Epithelial cell of umbilical artery (primary cell): ENCODE results near the gene ECI1. TPM values are rescaled to one million over a fixed set of nuclear protein-coding genes. Genes with fewer than 3 reads are reported as not detected.

Experiments
- total RNA-seq: library from RNA; depleted of rRNA; stranded (reverse); fragments of >200 nt; gene quantifications from 2 replicates; pipeline ENCODE4 v1.2.3, GENCODE V29; 2014

Gene ECI1, protein sequence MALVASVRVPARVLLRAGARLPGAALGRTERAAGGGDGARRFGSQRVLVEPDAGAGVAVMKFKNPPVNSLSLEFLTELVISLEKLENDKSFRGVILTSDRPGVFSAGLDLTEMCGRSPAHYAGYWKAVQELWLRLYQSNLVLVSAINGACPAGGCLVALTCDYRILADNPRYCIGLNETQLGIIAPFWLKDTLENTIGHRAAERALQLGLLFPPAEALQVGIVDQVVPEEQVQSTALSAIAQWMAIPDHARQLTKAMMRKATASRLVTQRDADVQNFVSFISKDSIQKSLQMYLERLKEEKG
- total RNA-seq, result 33.8 and 45.7 TPM in 2 replicates

DNA sequence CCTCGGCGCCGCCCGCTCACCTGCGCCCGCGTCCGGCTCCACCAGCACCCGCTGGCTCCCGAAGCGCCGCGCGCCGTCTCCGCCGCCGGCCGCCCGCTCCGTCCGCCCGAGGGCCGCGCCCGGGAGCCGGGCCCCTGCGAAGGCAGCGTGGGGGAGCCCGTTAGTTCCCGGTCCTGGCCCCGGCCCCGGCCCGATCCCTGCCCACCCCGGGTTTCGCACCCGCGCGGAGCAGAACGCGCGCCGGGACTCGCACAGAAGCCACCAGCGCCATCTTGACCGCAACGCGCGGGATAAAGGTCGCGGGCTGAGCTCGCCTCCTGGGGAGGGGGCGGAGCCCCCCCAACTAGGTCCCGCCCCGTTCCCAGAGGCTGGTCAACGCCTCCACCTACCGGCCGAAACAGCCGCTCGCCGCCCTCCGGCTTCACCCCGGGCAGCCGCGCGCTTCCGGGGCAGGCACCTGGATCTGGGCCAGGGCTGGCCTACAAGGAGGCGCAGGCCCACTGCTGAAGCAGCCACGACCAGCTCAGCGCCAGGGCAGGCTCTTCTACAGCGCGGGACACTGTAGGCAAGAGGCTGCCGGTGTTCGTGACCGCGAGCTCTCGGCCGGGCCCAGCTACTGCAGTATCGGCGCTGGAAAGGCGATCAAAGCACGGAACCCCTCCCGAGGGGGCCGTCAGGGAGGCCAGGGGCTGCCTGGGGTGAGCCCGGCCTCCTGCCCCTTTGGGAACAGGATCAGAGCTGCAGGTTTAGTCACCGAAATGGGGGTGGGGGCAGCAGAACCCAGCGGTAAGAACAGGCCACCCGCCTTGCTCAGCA lies at the start of gene ECI1:
Gene ECI1, minus strand, starts transcription at position 292 of the 816 bp plus-strand sequence. Its CDS starts 21 bp downstream, at position 271.

DNA sequence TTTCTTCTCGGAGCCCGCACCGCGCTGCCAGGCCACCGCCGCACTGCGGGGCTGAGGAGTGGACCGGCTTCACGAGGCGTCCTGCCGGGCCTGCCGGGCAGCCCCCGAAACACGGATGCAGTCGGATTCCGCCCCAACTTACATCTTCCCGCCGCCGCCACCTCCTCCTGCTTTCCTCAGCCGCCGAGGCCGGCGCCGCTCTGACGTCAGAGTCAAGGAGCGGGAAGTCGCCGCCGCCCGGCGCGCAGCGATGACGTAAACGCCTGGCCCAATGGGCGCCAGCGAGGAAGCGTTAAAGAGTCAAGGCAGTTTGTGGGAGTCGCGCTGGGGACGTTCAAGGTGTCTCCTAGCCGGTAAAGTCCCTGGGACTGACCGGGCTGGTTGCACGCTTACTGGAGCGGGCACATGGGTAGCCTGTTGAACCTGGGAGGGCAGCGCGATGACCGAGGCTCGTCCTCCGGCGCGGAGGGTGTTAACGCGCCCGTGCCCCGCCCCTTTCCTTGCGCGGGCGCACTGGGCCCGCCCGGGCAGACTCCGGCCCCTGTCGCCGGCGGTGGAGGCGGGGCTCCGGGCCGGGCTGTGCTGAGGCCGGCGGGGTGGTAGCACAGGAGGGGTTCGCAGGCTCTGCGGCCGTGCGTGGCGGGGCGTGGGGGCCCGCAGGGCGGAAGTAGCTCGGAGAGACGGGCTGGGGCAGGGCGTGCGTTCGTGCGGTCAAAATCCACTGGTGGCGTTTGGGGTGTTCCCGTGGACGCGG lies 16.7 kb upstream of the ECI1 start, which contains the start of gene RNPS1:
Gene RNPS1, minus strand, starts transcription at position 214 of the 754 bp plus-strand sequence. CDS start 3,483 bp downstream, outside the sequence.

DNA sequence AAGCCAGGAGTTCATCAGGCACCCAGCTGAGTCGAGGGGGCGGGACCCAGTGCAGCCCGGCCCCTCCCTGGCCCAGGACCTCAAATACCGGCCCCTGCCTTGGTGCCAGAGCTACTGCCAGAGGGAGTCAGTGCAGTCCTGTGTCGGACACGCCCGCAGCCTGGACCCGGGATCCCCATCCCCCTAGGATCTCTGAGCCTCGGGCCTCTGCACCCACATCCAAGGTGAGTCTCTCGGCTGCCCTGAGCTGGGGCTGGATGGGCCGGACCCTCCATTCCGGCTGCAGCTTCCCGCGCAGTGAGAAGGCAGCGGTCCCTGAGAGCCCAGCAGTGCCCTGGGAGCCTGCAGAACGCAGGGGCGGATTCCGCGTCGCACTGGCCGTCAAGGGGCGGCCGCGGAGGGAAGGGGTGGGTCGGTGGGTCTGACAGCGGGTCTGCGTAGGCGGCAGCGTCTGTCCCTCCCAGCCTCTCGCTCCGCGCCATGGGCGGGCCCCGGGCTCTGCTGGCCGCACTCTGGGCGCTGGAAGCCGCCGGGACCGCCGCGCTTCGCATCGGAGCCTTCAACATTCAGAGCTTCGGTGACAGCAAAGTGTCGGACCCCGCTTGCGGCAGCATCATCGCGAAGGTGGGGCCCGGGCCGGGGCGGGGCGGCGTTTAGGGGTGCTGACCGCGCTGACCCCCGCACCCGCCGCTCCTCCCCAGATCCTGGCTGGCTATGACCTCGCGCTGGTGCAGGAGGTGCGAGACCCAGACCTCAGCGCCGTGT lies 14.9 kb downstream of the ECI1 start, which contains the start of gene DNASE1L2:
Gene DNASE1L2, plus strand, starts transcription at position 108 of the 765 bp plus-strand sequence. Its CDS starts 373 bp downstream, at position 481.

DNA sequence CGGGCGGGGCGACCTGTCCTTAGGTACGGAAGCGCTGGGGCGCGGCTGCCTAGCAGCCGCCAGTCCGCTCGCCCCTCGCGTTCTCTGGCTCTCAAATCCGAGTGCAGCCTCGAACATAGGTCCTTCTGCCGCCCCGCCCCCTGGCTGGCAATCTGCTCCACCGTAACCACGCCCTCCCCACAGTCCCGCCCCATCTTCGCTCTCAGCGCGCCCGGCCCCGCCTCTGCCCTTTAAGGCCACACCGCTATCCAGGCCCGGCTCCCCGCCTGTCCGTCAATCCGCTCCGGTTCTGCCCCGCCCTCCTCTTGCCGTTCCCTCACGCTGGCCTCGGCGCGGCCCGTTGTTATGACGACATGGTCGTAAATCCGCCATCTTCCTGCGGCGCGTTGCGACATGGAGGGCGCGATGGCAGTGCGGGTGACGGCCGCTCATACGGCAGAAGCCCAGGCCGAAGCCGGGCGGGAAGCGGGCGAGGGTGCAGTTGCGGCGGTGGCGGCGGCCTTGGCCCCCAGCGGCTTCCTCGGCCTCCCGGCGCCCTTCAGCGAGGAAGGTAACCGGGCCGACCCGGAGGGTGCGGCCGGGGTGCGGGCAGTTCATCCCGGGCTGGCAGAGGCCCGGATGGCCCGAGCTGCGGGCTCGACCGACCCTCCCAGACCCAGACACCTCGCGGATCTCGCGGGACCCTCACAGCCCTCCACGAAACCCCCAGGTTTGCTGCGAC lies 28.0 kb downstream of the ECI1 start, which contains the start of gene E4F1:
Gene E4F1, plus strand, starts transcription at position 371 of the 721 bp plus-strand sequence. Its CDS starts 23 bp downstream, at position 394.

DNA sequence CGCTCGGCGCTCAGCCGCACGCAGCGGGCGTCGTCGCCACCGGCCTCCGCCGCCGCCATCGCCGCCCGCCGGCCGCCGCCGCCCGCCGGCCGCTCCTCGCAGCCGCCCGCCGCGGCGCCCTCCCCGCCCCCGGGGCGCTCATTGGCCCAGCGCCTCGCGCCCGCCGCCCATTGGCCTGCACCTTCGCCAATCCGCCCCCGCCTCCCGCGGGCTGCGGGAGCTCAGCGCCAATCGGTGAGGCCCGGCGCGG lies 36.7 kb downstream of the ECI1 start, which contains the start of gene PGP:
Gene PGP, minus strand, starts transcription at position 122 of the 250 bp plus-strand sequence. Its CDS starts 63 bp downstream, at position 59.

DNA sequence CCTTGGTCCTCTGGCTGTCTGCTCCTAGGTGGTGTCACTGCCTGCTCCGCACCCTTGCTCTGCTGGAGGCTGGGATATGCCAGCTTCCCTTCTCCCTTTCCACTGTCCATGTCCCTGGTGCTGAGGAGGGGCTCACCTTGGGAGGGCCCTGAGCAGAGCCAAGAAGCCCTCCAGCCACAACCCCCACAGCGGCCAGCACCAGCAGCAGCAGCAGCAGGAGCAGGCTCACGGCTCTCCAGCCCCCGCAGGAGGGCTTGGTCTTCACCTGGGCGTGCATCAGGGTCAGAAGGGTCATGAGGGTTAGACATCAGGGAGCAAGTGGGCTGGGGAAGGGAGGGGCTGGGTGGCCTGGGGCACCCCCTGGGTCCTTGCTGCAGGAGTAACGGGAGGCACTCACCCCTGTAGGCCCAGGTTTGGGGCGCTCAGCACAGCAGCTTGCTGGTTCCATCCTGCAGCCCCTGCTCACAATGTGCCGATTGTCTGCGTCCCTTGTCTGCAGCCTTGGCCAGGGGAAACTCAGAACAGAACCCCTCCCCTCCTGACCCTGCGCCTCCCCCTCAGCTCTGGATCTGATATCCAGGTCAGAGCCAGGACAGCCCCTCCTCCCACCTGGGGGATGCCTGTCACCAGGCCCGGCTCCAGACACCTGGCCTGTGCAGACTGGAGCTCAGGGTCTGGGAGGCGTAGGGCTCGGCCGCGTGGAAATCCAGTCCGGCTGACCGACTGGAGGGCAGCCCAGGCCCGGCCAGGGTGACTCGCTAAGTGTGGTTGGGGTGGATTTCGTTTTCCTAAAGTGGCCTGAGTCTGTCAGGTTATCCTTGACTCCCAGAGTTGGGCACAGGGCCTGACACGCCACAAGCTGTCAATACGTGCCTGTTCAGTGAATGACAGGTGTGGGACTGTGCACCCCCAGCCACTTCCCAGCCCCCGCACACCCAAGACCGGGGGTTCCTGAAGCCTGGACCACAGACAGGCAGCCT lies 40.7 kb downstream of the ECI1 start, which contains the start of gene BRICD5:
Gene BRICD5, minus strand, starts transcription at position 478 of the 980 bp plus-strand sequence. Its CDS starts 30 bp downstream, at position 448.

DNA sequence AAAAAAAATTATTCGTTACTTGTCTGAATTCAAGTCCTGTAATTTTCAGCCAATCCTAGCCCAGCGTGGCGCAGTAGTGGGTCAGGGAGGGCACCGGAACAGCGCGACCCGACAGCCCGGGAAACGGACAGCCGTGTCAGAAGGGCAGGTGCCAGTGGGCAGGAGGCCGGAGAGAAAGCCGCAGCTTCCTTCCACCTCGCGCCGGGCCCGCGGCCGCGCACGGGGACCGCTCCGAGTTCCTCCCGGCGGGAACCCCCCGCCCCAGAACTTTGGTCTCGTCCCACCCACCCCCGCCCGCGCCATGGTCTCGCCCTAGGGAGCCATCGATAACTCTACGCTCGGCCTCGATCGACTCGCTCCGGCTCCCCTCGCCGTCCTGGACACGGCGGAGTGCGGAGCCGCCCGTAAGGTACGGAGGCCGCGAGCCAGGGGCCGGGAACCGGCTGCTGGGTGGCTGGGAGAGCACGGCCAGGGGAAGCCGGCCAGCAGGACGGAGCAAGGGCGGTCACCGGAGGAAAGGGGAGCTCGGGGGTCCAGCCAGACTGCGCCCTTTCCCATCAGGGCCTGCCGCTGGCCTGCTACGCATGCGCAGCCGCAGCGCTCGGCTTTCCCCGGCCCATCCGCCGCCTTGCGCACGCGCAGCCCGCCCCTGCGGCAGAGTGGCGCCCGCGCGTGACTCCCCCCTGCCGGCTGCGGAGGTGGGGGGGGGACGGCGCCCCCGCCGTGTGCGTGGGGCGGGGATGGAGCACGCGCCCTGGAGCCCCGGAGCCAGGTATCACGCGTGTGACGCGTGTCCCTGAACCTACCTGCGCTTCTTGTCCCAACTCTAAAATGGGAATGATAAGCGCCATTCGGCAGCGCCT lies 46.1 kb downstream of the ECI1 start, which contains the start of gene MLST8:
Gene MLST8, plus strand, starts transcription at position 351 of the 863 bp plus-strand sequence. CDS start 632 bp downstream, outside the sequence.

DNA sequence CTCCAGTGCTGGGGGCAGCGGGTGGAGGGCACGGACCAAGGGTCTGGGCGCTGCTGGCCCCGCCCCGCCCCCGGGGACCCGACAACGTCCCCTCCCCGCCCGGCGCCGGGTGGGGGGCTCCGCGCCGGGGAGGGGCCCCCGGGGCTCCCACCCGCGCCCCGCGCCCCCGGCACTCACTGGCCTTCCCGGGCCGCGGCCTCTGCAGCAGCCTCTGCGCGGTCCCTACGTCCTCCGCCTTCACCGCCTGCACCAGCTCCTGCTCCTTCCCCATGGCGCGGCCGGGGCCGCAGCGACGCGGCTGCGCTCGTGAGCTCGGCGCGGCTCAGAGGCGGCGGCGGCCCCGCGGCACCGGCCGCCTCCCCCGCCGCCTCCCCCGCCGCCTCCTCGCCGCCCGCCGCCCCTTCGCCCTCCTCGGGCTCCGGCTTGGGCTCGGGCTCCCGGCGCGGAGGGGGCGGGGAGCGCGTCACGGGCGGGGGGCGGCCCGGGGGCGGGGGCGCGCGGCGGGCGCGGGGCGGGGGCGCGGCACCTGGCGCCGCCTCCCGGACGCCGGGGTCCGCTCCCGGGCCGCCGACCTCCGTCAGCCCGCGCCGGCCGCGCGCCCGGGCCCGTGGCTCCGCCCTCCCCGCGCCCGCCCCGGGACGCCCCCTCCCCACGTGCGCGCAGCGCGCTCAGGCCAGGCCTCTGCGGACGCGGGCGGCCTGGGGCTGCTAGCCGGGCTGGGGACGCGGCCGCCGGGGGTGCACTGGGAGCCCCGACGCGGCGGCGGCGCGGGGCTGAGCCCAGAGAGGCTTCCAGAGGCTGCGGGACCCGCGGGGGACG lies 55.0 kb downstream of the ECI1 start, which contains the start of gene CASKIN1:
Gene CASKIN1, minus strand, starts transcription at position 444 of the 819 bp plus-strand sequence. Its CDS starts 173 bp downstream, at position 271.

Other genes with a start within 250 kb of the ECI1 start
- gene ZNF598, start 241.8 kb downstream of the ECI1 start, total RNA-seq, result 18.1 and 18.2 TPM in 2 replicates
- 2.0 TPM in 1 of 2 replicates, not detected in the other for gene NPW, start 231.8 kb downstream of the ECI1 start, total RNA-seq
- gene NHERF2, start 224.7 kb downstream of the ECI1 start, total RNA-seq, result 21.8 and 46.0 TPM in 2 replicates
- gene NTHL1, start 203.8 kb downstream of the ECI1 start, total RNA-seq, result 72.1 and 79.2 TPM in 2 replicates
- 32.8 and 36.2 TPM in 2 replicates for gene TSC2, start 203.6 kb downstream of the ECI1 start, total RNA-seq
- 40.4 and 45.8 TPM in 2 replicates for gene PKD1, start 115.7 kb downstream of the ECI1 start, total RNA-seq
- gene RAB26, start 103.0 kb downstream of the ECI1 start, total RNA-seq, result 1.6 and 1.8 TPM in 2 replicates
- 79.5 and 81.9 TPM in 2 replicates for gene TRAF7, start 95.8 kb downstream of the ECI1 start, total RNA-seq
- gene CASKIN1, start 55.0 kb downstream of the ECI1 start, total RNA-seq, result 0.32 TPM in 1 of 2 replicates, not detected in the other
- 14.0 and 18.5 TPM in 2 replicates for gene MLST8, start 46.1 kb downstream of the ECI1 start, total RNA-seq
- 3.3 and 8.1 TPM in 2 replicates for gene BRICD5, start 40.7 kb downstream of the ECI1 start, total RNA-seq
- gene PGP, start 36.7 kb downstream of the ECI1 start, total RNA-seq, result 24.2 and 28.3 TPM in 2 replicates
- gene E4F1, start 28.0 kb downstream of the ECI1 start, total RNA-seq, result 30.2 and 36.2 TPM in 2 replicates
- gene DNASE1L2, start 15.1 kb downstream of the ECI1 start, total RNA-seq, result 0.97 and 1.4 TPM in 2 replicates
- 67.0 and 81.9 TPM in 2 replicates for gene RNPS1, start 16.5 kb upstream of the ECI1 start, total RNA-seq
- gene ABCA3, start 89.1 kb upstream of the ECI1 start, total RNA-seq, result 15.3 and 21.9 TPM in 2 replicates
- gene CCNF, start 177.9 kb upstream of the ECI1 start, total RNA-seq, result 35.1 and 45.4 TPM in 2 replicates
- 7.4 and 9.1 TPM in 2 replicates for gene TEDC2, start 208.5 kb upstream of the ECI1 start, total RNA-seq
- gene NTN3, start 219.7 kb upstream of the ECI1 start, total RNA-seq, result not detected in 2 replicates
- 9.7 and 10.6 TPM in 2 replicates for gene TBC1D24, start 223.5 kb upstream of the ECI1 start, total RNA-seq